ENCODE data around the gene BARD1. TPM values are rescaled to one million over a fixed set of nuclear protein-coding genes. Genes with fewer than 3 reads are reported as not detected.

The BARD1 gene
- total and polyA plus RNA-seq, 2 of the 13 experiments (the other 11 are each of a cell fraction or from before 2014, with no cell fraction given): 5.3 to 30.4 TPM

- no peak; the same call in 1 of the 2 replicates for TF ChIP-seq ARID5B (CRISPR knock-in tag; IDR thresholded peaks at IDR 0.05)
- peak; percentile 82 for TF ChIP-seq ZNF274 (CRISPR knock-in tag; IDR thresholded peaks at IDR 0.05)
- TF ChIP-seq ARNT (IDR thresholded peaks at IDR 0.05): no peak
- peak in 1 of 2 experiments; percentile 59; a peak in 1 of 4 replicates for TF ChIP-seq KLF16 (CRISPR knock-in tag; IDR thresholded peaks at IDR 0.05)
- no peak for TF ChIP-seq CEBPG (CRISPR knock-in tag; IDR thresholded peaks at IDR 0.05)
- TF ChIP-seq ZNF607 (CRISPR knock-in tag; IDR thresholded peaks at IDR 0.05; ENCODE audit: borderline replicate concordance): peak; percentile 25; the same call in 1 of the 2 replicates
- TF ChIP-seq ZNF784 (CRISPR knock-in tag; IDR thresholded peaks at IDR 0.05; ENCODE audit: borderline replicate concordance): peak; percentile 77
- 0 out of 2 replicates have a peak, but pooled peaks have one; percentile 83 for TF ChIP-seq ZNF512 (CRISPR knock-in tag; IDR thresholded peaks at IDR 0.05)
- TF ChIP-seq, protein P1, sequence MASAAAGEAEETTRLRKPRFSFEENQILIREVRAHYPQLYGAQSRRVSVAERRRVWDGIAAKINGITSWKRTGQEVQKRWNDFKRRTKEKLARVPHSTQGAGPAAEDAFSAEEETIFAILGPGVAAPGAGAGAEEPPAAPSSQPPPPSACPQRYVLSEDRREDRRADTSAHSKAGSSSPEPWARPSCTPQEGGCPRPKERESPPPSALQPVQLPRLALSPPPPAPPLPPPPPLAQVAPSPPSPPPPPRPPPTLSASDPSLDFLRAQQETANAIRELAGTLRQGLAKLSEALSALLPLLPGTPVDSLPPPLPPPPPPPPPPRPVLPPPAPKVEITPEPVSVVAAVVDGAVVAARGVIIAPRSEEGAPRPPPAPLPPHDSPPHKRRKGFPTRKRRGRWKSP (CRISPR knock-in tag; IDR thresholded peaks at IDR 0.05): no peak; the same call in none of the 2 replicates
- no peak for TF ChIP-seq PHB2 (IDR thresholded peaks at IDR 0.05; ENCODE audit: partially characterized antibody)
- TF ChIP-seq EZH2 (conservative IDR thresholded peaks at IDR 0.05; ENCODE audit: low read depth, low read length): no peak
- TF ChIP-seq BRCA1 (CRISPR knock-in tag; IDR thresholded peaks at IDR 0.05): no peak
- peak; percentile 14; the same call in 1 of the 2 replicates for TF ChIP-seq THAP8 (CRISPR knock-in tag; IDR thresholded peaks at IDR 0.05; ENCODE audit: borderline replicate concordance)
- no peak for TF ChIP-seq HNRNPK (IDR thresholded peaks at IDR 0.05; ENCODE audit: low read depth, low read length, poor library complexity, severe bottlenecking)
- TF ChIP-seq FOXA1 (IDR thresholded peaks at IDR 0.05): no peak
- TF ChIP-seq FOXA1 (CRISPR knock-in tag; IDR thresholded peaks at IDR 0.05): no peak
- TF ChIP-seq HNRNPUL1 (IDR thresholded peaks at IDR 0.05; ENCODE audit: low read depth, low read length): no peak
- TF ChIP-seq ZNF841 (CRISPR knock-in tag; IDR thresholded peaks at IDR 0.05; ENCODE audit: borderline replicate concordance): no peak
Observed at GRCh38 chr2:214808981-214809750, at the start of gene BARD1 (continued).
